NCI-H187 (cell line): ENCODE data around the gene ULK4.
"Not testable (repeated sequence)": the region's sequence is repeated elsewhere in the genome, so short reads cannot be mapped to it uniquely, and the experiment has no call there.

Experiments used
- DNase-seq, 2 experiments: peaks; one replicate each; lab custom pipeline; 2025; lab: John Stamatoyannopoulos, UW

The ULK4 gene

DNA sequence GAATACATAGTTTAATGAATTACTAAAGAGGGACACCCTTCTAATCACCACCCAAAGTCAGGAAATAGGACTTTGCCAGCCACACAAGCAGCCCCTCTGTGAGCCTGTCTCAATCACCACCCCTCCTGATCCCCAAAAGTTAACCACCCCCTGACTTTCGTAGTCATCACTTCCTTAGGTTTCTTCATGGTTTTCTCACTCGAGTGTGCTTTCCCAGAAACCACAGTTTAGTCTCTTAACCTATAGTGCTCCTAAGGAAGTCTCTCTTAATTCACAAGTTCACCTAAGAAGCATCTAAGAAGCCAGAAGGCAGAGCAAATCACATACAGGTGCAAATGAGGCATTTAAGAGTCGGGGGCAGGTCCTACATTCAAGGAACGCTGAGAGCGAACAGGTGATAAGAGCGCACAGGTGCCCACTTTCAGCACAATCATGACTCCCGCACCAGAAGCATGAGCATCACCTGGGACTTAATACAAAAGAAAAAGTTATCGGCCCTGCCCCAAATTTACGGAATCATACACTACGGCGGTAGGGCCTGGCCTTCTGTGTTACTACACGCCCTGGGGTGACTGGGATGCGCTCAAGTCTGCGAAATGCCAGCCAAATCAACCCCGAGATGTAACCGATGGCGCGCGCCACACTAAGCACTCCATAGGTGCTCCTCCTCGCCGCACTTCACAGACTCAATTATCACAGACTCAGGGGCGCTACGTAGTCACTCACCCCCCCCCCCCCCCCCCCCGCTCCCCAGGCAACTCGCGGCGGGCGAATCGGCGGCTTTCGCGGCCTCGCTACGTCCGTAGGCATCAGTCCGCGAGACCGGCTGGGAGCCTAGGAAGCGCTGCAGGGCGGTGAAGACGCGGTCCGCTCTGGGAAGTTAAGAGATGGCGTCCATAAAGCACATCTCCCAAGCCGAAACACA is 815 bp downstream of the ULK4 start:
- DNase-seq: no peak

GRCh38 chr3:41956574-41956973 is 5.3 kb downstream of the ULK4 start:
- no peak for DNase-seq

- no peak for DNase-seq
Observed at GRCh38 chr3:41955192-41955591, 6.7 kb downstream of the ULK4 start.

DNA sequence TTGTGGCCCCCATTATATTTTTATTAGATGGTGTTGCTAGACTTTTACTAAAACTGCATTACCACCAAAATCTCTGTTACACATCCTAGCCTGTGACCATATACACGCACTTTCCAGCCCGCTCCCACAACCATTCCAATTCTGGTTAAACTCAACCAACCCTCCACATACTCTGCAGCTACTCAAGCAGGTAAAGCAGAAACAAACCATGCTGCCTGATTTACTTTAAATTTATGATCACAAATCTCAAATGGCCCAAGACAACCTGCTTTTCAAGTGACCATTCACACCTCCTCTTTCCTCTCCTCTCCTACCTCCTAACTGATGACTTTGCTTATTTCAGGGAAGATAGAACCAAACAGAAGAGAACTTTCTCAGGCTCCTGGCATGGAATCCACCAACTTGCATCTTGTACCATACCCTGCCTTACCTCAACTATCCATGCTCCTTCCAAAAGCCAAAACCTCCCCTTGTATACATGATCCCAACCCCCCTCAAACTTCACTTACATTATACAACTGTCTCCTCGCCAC is 18.5 kb downstream of the ULK4 start:
- no peak for DNase-seq

DNA sequence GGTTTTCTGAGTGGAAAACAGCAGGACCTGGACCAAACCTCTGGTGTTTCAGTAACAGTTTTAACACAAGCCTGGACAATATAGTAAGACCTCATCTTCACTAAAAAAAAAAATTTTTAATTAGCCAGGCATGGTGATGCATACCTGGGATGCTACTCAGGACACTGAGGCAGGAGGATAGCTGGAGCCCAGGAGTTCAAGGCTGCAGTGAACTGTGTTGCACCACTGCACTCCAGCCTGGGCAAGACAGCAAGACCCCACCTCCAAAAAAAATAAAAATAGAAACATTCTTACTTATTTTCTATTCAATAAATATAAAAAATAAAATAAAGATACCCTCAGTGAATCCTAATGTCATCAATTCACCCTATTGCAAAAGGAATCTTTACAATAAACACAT is 21.5 kb downstream of the ULK4 start:
- no peak for DNase-seq

- no peak for DNase-seq
Observed at GRCh38 chr3:41936384-41936783, 25.5 kb downstream of the ULK4 start.

- no peak for DNase-seq
Observed at GRCh38 chr3:41933154-41933676, 28.7 kb downstream of the ULK4 start.

DNA sequence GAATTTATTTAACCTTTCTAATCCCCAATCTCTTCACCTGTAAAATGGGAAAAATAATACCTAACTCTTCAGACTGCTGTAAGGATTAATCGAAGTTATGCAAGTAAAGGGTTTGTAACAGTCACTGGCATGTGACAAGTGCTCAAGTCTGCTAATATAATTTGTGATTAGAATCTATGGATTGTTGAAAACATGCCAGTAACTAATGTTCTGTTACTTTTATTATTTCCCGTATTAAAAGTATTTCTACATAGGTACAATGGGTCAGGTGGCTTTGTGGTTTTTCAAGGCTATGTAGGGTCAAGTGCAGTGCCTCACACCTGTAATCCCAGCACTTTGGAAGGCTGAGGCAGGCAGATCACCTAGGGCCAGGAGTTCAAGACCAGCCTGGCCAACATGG is 29.4 kb downstream of the ULK4 start:
- no peak for DNase-seq

GRCh38 chr3:41920406-41920965 is 41.4 kb downstream of the ULK4 start:
- DNase-seq: no peak

DNA sequence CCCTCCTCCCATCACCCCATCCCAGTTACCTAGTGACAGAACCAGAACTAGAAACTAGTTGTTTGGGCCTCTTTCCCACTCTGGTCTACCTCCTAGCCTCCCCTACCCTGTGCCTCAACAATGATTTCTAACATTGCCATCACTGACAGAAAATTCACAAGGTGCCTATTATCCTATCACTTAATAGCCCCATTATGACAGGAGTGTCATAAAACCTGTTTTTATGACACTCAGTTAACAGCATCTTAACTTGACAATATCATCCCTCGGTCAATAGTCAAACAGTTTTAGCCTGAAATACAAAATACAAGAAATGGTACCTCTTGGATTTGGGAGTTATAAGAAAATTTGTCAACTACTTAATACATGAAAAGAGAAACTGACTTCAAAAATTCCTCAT is 46.5 kb downstream of the ULK4 start:
- no peak for DNase-seq

DNA sequence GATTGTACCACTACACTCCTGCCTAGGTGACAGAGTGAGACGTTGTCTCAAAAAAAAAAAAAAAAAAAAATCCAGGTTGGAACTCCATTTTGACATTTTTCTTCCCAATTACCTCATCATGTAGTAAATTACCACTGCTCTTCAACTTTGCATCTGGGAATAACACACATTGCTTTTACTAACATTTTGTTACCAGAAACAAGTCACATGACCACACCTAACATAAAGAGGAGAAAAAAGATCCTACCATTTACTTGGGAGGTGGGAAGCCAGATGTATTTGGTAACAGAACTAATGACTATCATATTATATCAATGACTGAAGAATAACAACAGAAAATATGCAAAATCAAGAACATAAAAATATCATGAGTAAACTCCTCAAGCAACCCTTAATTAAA is 49.6 kb downstream of the ULK4 start:
- no peak for DNase-seq

DNA sequence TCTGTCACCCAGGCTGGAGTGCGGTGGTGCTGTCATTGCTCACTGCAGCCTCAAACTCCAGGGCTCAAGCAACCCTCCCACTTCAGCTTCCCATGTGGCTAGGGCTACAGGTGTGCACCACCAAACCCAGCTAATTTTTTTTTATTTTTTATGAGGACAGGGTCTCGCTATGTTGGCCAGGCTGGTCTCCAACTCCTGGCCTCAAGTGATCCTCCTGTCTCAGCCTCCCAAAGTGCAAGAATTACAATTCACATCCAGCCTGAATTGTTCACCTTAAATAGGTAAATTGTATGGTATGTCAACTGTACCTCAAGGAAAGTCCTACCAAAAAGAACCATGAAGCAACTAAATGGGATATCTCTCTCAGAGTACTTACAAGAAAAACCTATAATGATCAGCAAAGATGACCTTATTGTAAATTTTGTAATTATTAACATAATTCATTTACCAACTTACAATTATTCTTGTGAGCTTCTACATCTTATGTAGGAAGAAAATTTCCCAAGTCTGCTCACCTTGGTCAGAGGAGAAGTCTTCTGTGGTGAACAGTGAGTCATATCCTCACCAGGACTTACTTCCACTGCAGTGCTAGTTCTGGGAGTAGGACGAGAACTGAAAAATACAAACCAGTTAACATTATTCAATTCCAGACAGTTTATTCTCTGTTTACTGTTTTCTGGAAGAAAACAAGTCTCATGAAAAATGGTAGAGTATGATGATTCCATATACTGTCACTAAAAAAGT is 54.4 kb downstream of the ULK4 start:
- no peak for DNase-seq

DNA sequence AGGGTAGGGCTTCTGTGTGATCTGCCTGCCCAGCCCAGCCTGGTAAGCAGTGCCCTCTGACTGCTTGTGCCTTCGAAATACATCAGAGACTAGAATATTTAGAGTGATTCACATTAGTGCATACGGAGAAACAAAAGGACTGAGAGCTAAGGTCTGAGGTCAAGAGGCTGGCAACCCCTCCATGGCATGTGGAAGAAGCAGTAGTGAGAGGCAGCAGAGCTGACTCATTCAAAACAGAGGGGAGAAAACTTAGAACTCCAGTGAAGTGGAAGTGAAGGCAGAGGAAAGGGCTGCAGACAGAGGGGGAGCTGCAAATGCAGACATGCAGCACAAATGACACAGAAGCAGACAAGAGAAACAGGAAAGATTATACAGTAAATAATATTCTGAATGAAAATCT is 61.6 kb downstream of the ULK4 start:
- DNase-seq: no peak

DNA sequence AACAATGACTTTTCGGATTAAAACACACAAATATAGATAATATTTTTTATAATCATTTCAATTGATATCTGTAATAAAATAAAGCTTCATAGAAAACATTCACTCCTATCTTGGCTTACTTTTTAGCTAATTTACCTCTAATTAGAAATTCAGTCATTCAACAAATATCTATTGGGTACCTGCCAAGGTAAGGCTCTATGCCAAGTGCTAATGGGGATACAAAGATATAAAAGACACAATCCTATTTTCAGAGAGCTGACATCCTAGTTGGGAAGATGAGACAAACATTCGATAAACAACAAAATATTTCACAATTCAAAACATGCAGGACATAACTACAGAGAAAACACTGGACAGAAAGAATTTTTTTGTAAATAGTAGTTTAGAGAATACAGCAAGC is 63.3 kb downstream of the ULK4 start:
- no peak for DNase-seq

DNA sequence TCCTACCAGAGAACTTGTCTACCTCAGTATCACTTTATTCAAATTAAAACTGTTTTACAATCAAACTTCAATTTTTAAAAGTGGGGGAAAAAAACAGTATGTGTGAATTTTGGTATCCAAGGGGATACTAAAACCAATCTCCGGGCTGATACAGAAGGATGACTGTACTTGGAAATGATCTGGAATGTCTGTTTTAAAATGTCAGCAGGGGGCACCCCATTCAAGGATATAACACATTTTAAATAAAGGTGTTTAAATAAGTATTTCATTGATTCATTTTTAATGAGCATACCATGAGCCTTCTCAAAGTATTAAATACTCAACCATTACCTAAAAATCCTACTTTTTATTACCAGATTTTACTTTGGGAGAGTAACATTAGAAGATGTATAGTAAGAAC is 67.9 kb downstream of the ULK4 start:
- no peak for DNase-seq

DNA sequence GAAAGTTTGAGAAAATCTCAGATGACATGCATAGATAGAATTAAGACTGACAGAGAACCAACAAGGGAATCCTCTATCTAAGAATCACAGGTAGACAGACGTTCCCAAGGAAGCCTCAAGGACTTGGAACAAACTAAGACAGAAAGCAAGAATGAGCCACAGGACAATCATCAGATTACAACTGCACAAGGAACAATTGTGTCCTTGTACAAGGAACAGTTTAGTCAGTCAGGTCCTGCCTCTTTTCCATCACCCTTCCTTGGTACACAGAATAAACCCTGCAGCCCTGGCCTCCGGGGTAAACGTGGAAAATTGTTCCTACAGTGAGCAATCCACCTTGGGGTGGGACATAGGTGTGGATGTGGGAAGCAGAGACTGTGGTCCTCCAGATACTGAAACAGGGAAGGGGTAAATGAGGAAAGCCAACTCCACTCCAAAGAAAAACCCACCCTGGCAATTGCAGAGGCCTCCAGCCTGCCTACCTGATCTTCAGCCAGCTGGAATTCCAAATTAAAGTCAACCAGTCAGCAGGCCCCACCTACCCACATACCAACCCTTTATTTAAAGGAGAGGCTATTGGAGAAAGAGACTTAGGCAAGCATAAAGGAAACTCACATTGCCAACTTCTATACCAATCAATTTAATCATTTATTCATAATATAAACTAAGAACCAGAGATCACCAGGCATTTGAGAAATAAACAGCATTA is 73.4 kb downstream of the ULK4 start:
- DNase-seq: no peak

- DNase-seq: no peak
Observed at GRCh38 chr3:41882956-41883355, 78.9 kb downstream of the ULK4 start.

DNA sequence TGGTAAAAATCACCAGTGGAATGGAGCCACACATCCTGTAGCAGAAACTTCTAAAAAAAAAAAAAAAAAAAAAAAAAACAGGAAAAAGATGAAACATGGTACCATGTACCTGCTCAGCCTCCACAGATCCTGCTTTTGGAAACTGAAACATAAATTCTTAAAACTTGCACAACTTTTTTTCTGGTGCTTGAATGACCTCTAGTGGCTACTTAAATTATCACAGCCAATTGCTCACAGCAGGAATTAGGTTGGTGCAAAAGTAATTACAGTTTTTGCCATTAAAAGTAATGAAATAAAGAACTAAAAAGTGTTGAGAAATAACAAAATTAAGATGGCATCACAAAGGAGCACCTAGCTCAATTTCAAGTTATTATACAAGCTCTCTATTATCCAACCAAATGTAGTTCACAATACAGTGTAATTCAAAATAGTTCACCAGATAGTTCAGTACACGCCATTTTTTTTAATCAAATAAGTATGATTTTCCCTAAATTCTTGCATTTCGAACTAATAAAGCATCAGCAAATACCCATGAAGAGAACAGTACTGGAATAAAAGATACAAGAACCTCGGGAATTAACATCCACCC is 80.6 kb downstream of the ULK4 start:
- DNase-seq: no peak

DNA sequence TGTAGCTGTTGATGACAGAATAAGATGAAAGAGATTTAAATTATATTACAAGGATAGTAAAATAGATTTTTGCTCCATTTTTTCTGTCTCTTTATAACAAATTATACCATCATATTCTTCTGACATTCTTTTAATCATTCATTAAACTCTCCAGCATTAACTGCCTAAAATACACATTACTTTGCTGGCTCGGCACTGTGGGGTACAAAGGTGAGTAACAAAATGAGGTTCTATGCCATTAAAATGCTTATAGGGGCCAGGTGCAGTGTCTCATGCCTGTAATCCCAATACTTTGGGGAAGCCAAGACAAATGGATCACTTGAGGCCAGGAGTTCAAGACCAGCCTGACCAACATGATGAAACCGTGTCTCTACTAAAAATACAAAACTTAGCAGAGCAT is 81.5 kb downstream of the ULK4 start:
- no peak for DNase-seq

DNA sequence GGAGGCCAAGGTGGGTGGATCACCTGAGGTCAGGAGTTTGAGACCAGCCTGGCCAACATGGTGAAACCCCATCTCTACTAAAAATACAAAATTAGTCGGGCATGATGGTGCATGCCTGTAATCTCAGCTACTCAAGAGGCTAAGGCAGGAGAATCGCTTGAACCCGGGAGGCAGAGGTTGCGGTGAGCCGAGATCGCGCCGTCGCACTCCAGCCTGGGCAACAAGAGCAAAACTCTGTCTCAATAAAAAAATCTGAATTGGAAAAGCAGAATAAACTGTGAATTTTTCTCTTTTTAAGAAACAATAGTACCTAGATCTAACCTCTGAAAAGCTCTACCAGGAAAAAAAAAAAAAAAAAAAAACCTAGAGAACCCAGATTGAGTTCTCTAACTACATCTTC is 84.2 kb downstream of the ULK4 start:
- not testable (repeated sequence) for DNase-seq

DNA sequence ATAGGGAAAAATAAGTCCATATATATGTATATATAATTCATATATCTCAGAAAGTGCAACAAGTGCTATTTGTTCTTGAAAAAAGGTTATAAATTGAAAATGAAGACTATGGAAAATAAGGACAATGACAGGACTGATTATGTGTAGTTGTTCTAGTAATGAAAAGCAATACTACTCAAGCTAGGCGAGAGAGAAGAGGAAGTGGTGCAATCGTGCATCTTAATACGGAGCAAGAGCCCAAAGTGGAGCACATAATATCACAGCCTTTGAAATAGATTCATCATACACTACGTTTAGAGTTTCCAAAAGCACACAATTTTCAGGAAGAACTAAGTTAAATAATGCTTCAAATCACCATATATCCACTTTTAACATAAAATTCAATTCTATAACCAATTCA is 87.9 kb downstream of the ULK4 start:
- no peak for DNase-seq

- DNase-seq: no peak
Observed at GRCh38 chr3:41872157-41872556, 89.7 kb downstream of the ULK4 start.
